Mesothelial cell of epicardium (in vitro differentiated cells): ENCODE results near the gene IQCH. TPM values are rescaled to one million over a fixed set of nuclear protein-coding genes. Genes with fewer than 3 reads are reported as not detected.

Source experiments
- DNase-seq, 2 experiments: peaks; one replicate each; pipeline ENCODE4 v3.0.0; 2021; ENCODE audit warnings: low spot score in 2 of 2; ENCODE audit not compliant: unreplicated experiment in 2 of 2
- H3K27ac Mint-ChIP-seq: 2 replicates; pipeline ENCODE4 v1.8.0; 2021; ENCODE audit warnings: mixed read lengths
- H3K27me3 Mint-ChIP-seq: 2 replicates; pipeline ENCODE4 v1.8.0; 2021; ENCODE audit warnings: low read depth, mixed read lengths
- H3K36me3 Mint-ChIP-seq: 2 replicates; pipeline ENCODE4 v1.8.0; 2021; ENCODE audit warnings: mixed read lengths
- H3K4me1 Mint-ChIP-seq: 2 replicates; pipeline ENCODE4 v1.8.0; 2021; ENCODE audit warnings: mixed read lengths
- H3K4me3 Mint-ChIP-seq: 2 replicates; pipeline ENCODE4 v1.8.0; 2021; ENCODE audit warnings: mild to moderate bottlenecking, moderate library complexity, mixed read lengths
- H3K9me3 Mint-ChIP-seq: 2 replicates; pipeline ENCODE4 v1.8.0; 2021; ENCODE audit warnings: mixed read lengths
- CTCF ChIP-seq: fragments of 200-600 bp; sonication (generic); IDR thresholded peaks from one replicate; pipeline ENCODE4 v1.5.0; 2021; ENCODE audit warnings: antibody characterized with exemption; ENCODE audit not compliant: unreplicated experiment
- total RNA-seq: library from RNA; stranded (reverse); gene quantifications from 3 replicates; pipeline ENCODE4 v1.2.1, GENCODE V29; 2021

IQCH gene
- total RNA-seq, 1 donor from 2014 or later = 0.98 TPM

DNA sequence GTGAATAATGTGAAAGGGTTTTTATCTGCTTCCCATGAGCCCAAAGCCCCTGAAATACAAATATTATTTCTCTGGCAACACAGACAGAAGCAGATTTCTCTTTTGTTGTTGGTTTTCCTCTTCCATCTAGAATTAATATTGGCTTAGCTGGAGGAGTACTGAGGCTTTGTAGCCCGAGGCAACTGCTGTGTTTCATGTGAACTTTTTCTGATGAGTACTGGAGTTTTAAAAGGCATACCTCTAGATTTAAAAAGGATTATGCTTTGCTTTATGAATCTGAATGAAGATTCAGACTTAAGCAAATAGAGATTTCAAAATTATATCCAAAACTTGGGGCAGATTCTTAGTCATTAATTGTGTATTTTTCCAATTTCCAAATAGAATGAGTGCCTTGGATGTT lies 50.9 kb downstream of the IQCH start:
- no peak for TF ChIP-seq CTCF
- H3K27me3 Mint-ChIP-seq = peaks cover 2% of the 10 kb centered on the region

DNA sequence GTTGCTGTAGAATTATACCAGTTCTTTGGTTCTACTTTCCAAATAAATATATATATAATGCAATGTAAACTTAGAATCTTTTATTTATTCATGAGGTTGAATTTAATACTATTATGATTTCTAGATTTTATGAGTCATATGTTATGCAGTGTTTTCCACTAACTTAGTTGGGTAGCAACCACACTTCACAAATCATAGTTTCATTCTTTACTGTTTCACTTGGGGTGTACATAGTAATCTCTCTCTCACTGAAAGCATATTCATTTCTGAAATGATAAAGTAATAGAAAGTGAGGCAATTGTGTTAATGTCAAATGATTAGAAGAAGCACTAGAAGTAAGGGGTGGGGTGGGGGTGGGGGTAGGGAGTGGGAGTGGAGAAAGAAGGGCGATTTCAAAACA lies 52.6 kb downstream of the IQCH start:
- no peak overlapping the region for H3K4me3 Mint-ChIP-seq
- H3K36me3 Mint-ChIP-seq = no peaks in the 10 kb centered on the region
- peaks cover 2% of the 10 kb centered on the region for H3K27me3 Mint-ChIP-seq
- TF ChIP-seq CTCF = no peak
- H3K9me3 Mint-ChIP-seq = no peaks in the 10 kb centered on the region
- H3K4me1 Mint-ChIP-seq = peaks cover 34% of the 10 kb centered on the region
- no peak overlapping the region for H3K27ac Mint-ChIP-seq
- DNase-seq = no peak

More for the DNA sequence above, 50.9 kb downstream of the IQCH start:
- no peaks in the 10 kb centered on the region for H3K36me3 Mint-ChIP-seq
- DNase-seq = no peak
- no peak overlapping the region for H3K4me3 Mint-ChIP-seq
- H3K27ac Mint-ChIP-seq = peak overlapping the region; percentile 36
- peaks cover 38% of the 10 kb centered on the region for H3K4me1 Mint-ChIP-seq
- H3K9me3 Mint-ChIP-seq = no peaks in the 10 kb centered on the region

GRCh38 chr15:67307889-67308597 lies 53.5 kb downstream of the IQCH start:
- Mint-ChIP-seq H3K27ac (peak overlapping the region; percentile 43), H3K27me3 (peaks cover 2% of the 10 kb centered on the region), H3K4me3 (no peak overlapping the region), H3K4me1 (peaks cover 34% of the 10 kb centered on the region), H3K36me3 (no peaks in the 10 kb centered on the region), H3K9me3 (no peaks in the 10 kb centered on the region)
- DNase-seq = no peak
- no peak for TF ChIP-seq CTCF

DNA sequence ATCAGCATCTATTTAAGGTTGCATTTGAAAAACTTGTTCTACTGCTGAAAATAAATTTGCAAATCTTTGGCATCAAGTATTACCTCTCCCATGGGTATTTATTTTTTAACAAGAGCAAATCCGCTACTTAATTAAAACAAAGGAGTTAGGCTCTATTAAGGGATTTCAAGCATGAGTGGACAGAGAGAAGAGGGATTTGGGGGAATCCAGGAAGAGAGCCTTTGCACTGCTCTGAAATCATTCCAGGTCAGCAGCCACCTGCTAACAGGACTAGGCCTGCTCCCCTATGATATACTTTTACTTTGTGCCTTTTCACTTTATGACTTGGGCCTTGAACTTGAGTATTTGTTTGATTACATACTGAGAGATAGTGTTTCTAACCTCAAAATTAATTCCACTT lies 57.1 kb downstream of the IQCH start:
- peaks cover 2% of the 10 kb centered on the region for H3K27me3 Mint-ChIP-seq
- no peaks in the 10 kb centered on the region for H3K36me3 Mint-ChIP-seq
- peaks cover 15% of the 10 kb centered on the region for H3K4me1 Mint-ChIP-seq
- no peak for TF ChIP-seq CTCF
- H3K27ac Mint-ChIP-seq = no peak overlapping the region
- no peak overlapping the region for H3K4me3 Mint-ChIP-seq
- no peaks in the 10 kb centered on the region for H3K9me3 Mint-ChIP-seq
- no peak for DNase-seq

DNA sequence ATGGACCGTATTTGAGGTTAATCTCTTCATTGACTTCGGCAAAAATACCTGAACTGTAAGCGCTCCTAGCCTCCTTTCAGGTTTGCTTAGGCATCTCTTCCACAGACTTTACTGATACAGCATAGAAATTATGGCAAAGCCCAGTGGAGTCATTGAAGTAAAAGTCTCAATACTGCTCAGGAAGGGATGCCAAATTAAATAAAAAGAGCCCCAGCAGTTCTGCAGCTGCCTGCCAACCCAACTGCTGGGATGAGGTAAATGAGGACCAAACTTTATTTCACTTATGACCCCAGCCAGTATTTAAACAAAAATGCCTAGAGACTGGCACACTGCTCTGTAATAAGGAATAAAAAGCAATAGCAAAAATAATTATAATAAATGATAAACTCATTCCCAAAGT lies 65.4 kb downstream of the IQCH start:
- no peak overlapping the region for H3K27ac Mint-ChIP-seq

More for the DNA sequence above, 65.4 kb downstream of the IQCH start:
- no peak for TF ChIP-seq CTCF
- Mint-ChIP-seq H3K4me3 (no peak overlapping the region), H3K9me3 (peaks cover 11% of the 10 kb centered on the region), H3K4me1 (no peaks in the 10 kb centered on the region), H3K36me3 (no peaks in the 10 kb centered on the region), H3K27me3 (peaks cover 6% of the 10 kb centered on the region)
- no peak for DNase-seq
